ENCODE measurements around the gene TBC1D30. TPM values are rescaled to one million over a fixed set of nuclear protein-coding genes. Genes with fewer than 3 reads are reported as not detected.

Gene TBC1D30
- total RNA-seq, 1 donor from 2014 or later = 11.5 TPM

DNA sequence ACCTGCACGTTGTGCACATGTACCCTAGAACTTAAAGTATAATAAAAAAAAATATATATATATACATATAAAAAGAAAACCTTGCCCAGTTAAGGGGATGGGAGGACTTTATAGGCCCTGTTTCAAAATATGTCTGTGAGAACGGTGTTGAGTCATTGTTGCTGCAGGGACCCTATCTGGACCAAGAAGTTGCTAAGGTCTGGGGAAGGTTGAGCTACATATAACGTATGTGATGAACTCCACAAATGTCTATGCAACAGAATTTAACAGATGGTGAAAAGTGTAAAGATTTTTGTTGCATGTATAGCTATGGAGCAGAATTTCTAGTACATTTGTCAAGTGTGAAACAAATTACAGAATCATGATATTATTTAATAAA lies 59.7 kb downstream of the TBC1D30 start:
- no peak overlapping the region for H3K4me3 ChIP-seq
- no peak overlapping the region for H3K27ac ChIP-seq
- TF ChIP-seq, protein P1, sequence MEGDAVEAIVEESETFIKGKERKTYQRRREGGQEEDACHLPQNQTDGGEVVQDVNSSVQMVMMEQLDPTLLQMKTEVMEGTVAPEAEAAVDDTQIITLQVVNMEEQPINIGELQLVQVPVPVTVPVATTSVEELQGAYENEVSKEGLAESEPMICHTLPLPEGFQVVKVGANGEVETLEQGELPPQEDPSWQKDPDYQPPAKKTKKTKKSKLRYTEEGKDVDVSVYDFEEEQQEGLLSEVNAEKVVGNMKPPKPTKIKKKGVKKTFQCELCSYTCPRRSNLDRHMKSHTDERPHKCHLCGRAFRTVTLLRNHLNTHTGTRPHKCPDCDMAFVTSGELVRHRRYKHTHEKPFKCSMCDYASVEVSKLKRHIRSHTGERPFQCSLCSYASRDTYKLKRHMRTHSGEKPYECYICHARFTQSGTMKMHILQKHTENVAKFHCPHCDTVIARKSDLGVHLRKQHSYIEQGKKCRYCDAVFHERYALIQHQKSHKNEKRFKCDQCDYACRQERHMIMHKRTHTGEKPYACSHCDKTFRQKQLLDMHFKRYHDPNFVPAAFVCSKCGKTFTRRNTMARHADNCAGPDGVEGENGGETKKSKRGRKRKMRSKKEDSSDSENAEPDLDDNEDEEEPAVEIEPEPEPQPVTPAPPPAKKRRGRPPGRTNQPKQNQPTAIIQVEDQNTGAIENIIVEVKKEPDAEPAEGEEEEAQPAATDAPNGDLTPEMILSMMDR (IDR thresholded peaks at IDR 0.05) = no peak
- DNase-seq (no peak), ATAC-seq (no peak)
- intact Hi-C loops (cut with DNase I) = no loop called here
- no peaks in the 10 kb centered on the region for H3K4me1 ChIP-seq
- H3K36me3 ChIP-seq = no peaks in the 10 kb centered on the region
- no peaks in the 10 kb centered on the region for H3K27me3 ChIP-seq (ENCODE audit: low read depth)
- no peaks in the 10 kb centered on the region for H3K9me3 ChIP-seq

DNA sequence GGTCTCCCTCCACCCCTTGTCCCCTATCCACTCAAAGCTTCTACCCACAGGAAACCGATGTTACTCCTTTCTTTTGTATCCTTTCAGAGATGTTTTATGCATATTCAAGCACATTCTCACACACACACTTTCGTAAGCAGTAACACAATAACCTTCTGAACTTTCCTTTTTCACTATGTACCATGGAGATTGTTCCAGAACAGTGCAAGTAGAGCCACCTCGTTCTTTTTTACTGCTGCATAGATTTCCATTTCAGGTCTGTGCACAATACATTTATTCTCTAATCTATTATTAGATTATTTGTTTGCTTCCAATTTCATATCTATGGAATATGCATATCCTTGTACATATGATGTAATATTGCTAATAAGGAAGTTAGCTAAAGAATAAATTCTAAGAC lies 60.3 kb downstream of the TBC1D30 start:
- no peaks in the 10 kb centered on the region for H3K9me3 ChIP-seq
- ATAC-seq (no peak), DNase-seq (no peak)
- intact Hi-C loops (cut with DNase I) = no loop called here
- TF ChIP-seq, protein P1 (IDR thresholded peaks at IDR 0.05) = no peak
- H3K4me1 ChIP-seq = no peaks in the 10 kb centered on the region
- no peaks in the 10 kb centered on the region for H3K36me3 ChIP-seq
- H3K4me3 ChIP-seq = no peak overlapping the region
- no peak overlapping the region for H3K27ac ChIP-seq
- H3K27me3 ChIP-seq (ENCODE audit: low read depth) = no peaks in the 10 kb centered on the region

DNA sequence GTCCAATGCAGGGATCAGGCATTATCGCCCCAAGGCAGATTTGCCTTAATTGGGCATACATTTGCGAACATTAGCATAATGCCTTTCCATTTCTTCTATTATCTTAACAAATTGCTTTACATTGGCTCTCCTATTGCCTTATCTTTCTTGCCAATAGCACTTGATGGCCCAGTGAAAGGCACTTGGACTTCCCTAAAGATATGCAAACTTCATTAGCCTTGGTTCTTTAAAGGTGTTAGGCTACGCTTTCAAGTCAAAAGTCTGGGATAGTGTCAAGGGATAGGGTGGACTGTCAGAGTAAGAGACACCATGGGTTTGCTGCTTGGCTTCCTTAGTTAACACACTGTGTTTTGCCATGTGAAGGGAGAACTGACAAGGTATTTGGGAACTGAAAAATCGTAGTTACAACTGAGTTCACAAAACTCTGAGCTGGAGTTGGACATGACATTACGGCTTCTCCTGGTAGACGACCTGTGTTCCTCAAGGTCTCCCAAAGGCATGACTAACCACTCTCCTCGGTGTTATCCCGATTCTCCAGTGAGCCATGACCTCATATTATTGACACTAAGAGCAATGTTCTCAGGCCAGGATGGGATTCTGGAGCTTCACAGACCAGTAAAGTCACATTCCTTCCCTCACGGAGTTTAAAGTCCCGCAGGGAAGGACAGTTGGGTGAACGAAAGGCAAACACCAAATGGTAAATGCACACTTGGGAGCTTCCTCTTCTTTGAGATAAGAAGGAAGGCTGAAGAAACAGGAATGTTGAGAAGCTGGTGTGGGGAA lies 65.2 kb downstream of the TBC1D30 start:
- ATAC-seq = peak; percentile 41 to 50
- no peaks in the 10 kb centered on the region for H3K36me3 ChIP-seq
- no peak overlapping the region for H3K27ac ChIP-seq
- TF ChIP-seq, protein P1 (IDR thresholded peaks at IDR 0.05) = no peak
- DNase-seq = no peak
- H3K4me3 ChIP-seq = no peak overlapping the region
- intact Hi-C loops (cut with DNase I) = loop anchor here (5.0 kb wide), 1 partner anchor 233 kb away; the partner anchor contains the start of gene WIF1
- no peaks in the 10 kb centered on the region for H3K9me3 ChIP-seq
- H3K27me3 ChIP-seq (ENCODE audit: low read depth) = no peaks in the 10 kb centered on the region
- peaks cover 8% of the 10 kb centered on the region for H3K4me1 ChIP-seq

GRCh38 chr12:64890873-64891468 lies 66.5 kb downstream of the TBC1D30 start:
- Histone ChIP-seq H3K36me3 (no peaks in the 10 kb centered on the region), H3K27me3 (ENCODE audit: low read depth) (no peaks in the 10 kb centered on the region), H3K4me3 (no peak overlapping the region), H3K27ac (no peak overlapping the region), H3K4me1 (peaks cover 8% of the 10 kb centered on the region), H3K9me3 (no peaks in the 10 kb centered on the region)
- TF ChIP-seq, protein P1 (IDR thresholded peaks at IDR 0.05) = peak; percentile 86
- ATAC-seq (peak; percentile 80 to 86), DNase-seq (no peak)
- intact Hi-C loops (cut with DNase I) = loop anchor here (5.0 kb wide), 1 partner anchor 231 kb away; the partner anchor contains the start of gene WIF1

GRCh38 chr12:64891629-64892028 lies 67.2 kb downstream of the TBC1D30 start:
- H3K4me3 ChIP-seq = no peak overlapping the region
- H3K9me3 ChIP-seq = no peaks in the 10 kb centered on the region
- no peaks in the 10 kb centered on the region for H3K36me3 ChIP-seq
- no peaks in the 10 kb centered on the region for H3K27me3 ChIP-seq (ENCODE audit: low read depth)
- peaks cover 8% of the 10 kb centered on the region for H3K4me1 ChIP-seq
- H3K27ac ChIP-seq = no peak overlapping the region
- ATAC-seq (peak; percentile 13 to 33), DNase-seq (no peak)
- TF ChIP-seq, protein P1 (IDR thresholded peaks at IDR 0.05) = no peak
- intact Hi-C loops (cut with DNase I) = loop anchor here (5.0 kb wide), 1 partner anchor 231 kb away; the partner anchor contains the start of gene WIF1

Data from lower lobe of right lung (tissue), 2 donors.